ENCODE data around the gene IL1RAPL2.

GRCh38 chrX:104707042-104707441 lies 141.0 kb downstream of the IL1RAPL2 start:
- TF ChIP-seq POLR2A (IDR thresholded peaks at IDR 0.05; ENCODE audit: low read depth) (no peak), POLR2AphosphoS5 (IDR thresholded peaks at IDR 0.05) (no peak), CTCF (IDR thresholded peaks at IDR 0.05) (no peak)

All from esophagus muscularis mucosa (tissue), 3 donors.